ENCODE data around the gene ISG15. TPM values are rescaled to one million over a fixed set of nuclear protein-coding genes. Genes with fewer than 3 reads are reported as not detected.

ISG15 gene
- total and polyA plus RNA-seq, 12 donors: 9.8 to 186 (median 29.1) TPM

DNA sequence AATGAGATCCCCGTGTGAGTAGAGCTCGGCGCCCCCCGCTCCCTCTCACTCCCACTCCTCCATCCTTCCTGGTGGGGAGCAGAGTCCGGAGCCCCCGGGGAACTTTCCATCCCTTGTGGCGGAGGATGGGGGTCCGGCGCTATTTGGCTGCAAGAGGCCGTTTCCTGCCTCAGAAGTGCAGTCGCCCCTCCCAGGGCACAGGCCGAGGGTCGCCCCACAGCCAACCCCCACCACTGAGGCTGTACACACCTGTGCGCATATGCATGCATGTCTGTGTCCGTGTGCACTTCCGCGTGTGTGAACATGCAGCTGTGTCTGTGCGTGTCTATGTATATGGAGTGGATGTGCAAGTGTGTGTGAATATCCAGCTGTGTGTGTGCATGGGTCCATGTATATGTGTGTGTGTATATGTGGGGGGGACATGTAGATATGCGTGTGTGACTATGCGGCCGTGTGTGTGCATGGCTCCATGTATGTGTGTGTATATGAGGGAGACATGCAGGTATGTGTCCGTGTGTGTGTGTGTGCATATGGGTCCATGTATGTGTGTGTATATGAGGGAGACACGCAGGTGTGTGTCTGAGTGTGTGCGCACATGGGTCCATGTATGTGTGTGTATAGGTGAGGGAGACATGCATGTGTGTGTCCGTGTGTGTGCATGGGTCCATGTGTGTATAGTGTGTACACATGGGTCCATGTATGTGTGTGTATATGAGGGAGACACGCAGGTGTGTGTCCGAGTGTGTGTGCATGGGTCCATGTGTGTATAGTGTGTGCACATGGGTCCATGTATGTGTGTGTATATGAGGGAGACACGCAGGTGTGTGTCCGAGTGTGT is 38.9 kb downstream of the ISG15 start:
- intact Hi-C loops (cut with DNase I): no loop called here

DNA sequence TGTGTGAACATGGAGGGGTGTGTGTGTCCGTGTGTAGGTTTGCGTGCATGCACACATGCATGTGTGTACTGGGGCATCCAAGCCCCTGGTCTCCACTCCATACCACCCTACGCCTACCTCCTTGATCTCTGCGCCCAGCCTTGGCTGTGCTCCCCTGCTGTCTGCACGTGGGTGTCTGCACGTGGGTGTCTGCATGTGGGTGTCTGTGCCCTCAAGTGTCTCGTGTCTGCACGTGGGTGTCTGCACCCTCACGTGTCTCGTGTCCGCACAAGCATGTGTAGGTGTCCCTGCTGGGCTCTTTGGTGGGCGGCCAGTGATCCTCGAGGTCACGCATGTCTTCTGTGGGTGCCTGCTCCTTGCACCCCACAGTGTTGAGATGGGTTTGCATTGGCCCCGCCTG is 39.7 kb downstream of the ISG15 start:
- H3K9me3 ChIP-seq: no peaks in the 10 kb centered on the region
- H3K36me3 ChIP-seq: peaks cover 0 to 66% (median 0%) of the 10 kb centered on the region in 9 donors
- ATAC-seq: no peak
- no peak overlapping the region for H3K4me3 ChIP-seq
- H3K4me1 ChIP-seq: peaks cover 0 to 4% (median 0%) of the 10 kb centered on the region in 9 donors
- no peak for DNase-seq
- peaks cover under 1 to 14% (median 7%) of the 10 kb centered on the region in 7 donors for H3K27me3 ChIP-seq
- intact Hi-C loops (cut with DNase I): no loop called here
- H3K27ac ChIP-seq: no peak overlapping the region
- TF ChIP-seq, protein P1, sequence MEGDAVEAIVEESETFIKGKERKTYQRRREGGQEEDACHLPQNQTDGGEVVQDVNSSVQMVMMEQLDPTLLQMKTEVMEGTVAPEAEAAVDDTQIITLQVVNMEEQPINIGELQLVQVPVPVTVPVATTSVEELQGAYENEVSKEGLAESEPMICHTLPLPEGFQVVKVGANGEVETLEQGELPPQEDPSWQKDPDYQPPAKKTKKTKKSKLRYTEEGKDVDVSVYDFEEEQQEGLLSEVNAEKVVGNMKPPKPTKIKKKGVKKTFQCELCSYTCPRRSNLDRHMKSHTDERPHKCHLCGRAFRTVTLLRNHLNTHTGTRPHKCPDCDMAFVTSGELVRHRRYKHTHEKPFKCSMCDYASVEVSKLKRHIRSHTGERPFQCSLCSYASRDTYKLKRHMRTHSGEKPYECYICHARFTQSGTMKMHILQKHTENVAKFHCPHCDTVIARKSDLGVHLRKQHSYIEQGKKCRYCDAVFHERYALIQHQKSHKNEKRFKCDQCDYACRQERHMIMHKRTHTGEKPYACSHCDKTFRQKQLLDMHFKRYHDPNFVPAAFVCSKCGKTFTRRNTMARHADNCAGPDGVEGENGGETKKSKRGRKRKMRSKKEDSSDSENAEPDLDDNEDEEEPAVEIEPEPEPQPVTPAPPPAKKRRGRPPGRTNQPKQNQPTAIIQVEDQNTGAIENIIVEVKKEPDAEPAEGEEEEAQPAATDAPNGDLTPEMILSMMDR (IDR thresholded peaks at IDR 0.05): no peak
- 95% methylated on average over 15 of the region's 15 CpGs for WGBS, 2 donors

More for the DNA sequence above, 38.9 kb downstream of the ISG15 start:
- TF ChIP-seq, protein P1 (IDR thresholded peaks at IDR 0.05): no peak
- Histone ChIP-seq H3K4me1 (peaks cover 0 to 4% (median 0%) of the 10 kb centered on the region in 9 donors), H3K9me3 (no peaks in the 10 kb centered on the region), H3K36me3 (peaks cover 0 to 74% (median 3%) of the 10 kb centered on the region in 9 donors), H3K4me3 (no peak overlapping the region), H3K27me3 (peaks cover 0 to 6% (median 0%) of the 10 kb centered on the region in 7 donors), H3K27ac (no peak overlapping the region)
- DNase-seq: no peak
- WGBS, 2 donors: 95% methylated on average over 29 of the region's 29 CpGs
- ATAC-seq: no peak

DNA sequence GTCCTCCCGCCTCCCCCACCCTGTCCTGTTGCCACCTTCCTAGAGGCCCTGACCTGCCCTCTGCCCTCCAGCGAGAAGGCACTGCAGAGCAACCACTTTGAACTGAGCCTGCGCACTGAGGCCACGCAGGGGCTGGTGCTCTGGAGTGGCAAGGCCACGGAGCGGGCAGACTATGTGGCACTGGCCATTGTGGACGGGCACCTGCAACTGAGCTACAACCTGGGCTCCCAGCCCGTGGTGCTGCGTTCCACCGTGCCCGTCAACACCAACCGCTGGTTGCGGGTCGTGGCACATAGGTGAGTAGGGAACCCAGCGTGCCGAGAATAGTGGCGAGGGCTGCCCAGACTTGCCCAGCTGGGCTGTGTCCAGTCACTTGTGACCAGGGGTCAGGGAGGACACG is 40.4 kb downstream of the ISG15 start:
- intact Hi-C loops (cut with DNase I): no loop called here
- peaks cover 5 to 20% (median 13%) of the 10 kb centered on the region in 7 donors for H3K27me3 ChIP-seq
- H3K36me3 ChIP-seq: peaks cover 0 to 62% (median 0%) of the 10 kb centered on the region in 9 donors
- H3K9me3 ChIP-seq: no peaks in the 10 kb centered on the region
- H3K4me3 ChIP-seq: no peak overlapping the region
- TF ChIP-seq, protein P1 (IDR thresholded peaks at IDR 0.05): no peak
- 97 to 99% methylated on average over 18 of the region's 18 CpGs for WGBS, 2 donors
- ATAC-seq: no peak
- H3K4me1 ChIP-seq: peaks cover 0 to 7% (median 1%) of the 10 kb centered on the region in 9 donors
- DNase-seq: no peak
- H3K27ac ChIP-seq: no peak overlapping the region

DNA sequence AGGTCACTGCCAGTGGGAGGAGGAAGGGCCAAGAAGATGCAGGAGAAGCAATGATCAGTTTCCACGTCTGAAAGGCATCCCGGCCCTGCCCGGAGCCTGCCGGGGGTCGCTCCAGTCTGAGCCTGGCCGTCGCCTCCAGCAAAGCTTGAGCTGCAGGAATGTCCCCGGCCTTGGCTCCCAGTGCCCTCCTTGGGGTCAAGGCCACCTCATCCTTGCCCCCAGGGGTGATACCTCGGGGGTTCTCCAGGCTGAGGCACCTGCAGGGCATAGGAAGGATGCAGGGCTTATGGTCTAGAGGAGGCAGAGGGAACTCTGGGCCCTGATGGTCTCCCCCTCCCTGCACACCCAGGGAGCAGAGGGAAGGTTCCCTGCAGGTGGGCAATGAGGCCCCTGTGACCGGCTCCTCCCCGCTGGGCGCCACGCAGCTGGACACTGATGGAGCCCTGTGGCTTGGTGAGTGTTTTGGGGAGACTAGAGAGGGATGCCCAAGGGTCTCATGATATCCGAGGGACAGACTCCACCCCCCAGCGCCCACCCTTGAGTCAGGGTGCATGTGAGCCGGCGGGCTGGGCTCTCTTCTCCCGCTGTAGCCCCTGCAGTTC is 40.9 kb downstream of the ISG15 start:
- peaks cover 0 to 62% (median 0%) of the 10 kb centered on the region in 9 donors for H3K36me3 ChIP-seq
- WGBS, 2 donors: 94 to 95% methylated on average over 18 of the region's 18 CpGs
- TF ChIP-seq, protein P1 (IDR thresholded peaks at IDR 0.05): no peak
- ATAC-seq (no peak), DNase-seq (no peak)
- H3K4me3 ChIP-seq: no peak overlapping the region
- intact Hi-C loops (cut with DNase I): no loop called here
- H3K9me3 ChIP-seq: no peaks in the 10 kb centered on the region
- H3K27ac ChIP-seq: no peak overlapping the region
- peaks cover 5 to 25% (median 19%) of the 10 kb centered on the region in 7 donors for H3K27me3 ChIP-seq
- H3K4me1 ChIP-seq: peaks cover 0 to 13% (median 6%) of the 10 kb centered on the region in 9 donors

All from heart right ventricle (tissue), 16 donors.